Muscle layer of duodenum (tissue), 2 donors: ENCODE results near the gene ACLY.

Source experiments
- H3K27ac ChIP-seq: one replicate; pipeline ENCODE4 v1.7.0; 2013; ENCODE audit warnings: mild to moderate bottlenecking, low read length
- H3K27me3 ChIP-seq: one replicate; pipeline ENCODE4 v1.7.0; 2013; ENCODE audit warnings: low read depth, mild to moderate bottlenecking, control low read depth, low read length
- H3K36me3 ChIP-seq, 2 donors: one replicate each; pipeline ENCODE4 v1.7.0; 2013; ENCODE audit warnings: low read length in 2 of 2, control low read depth in 1 of 2, mild to moderate bottlenecking in 1 of 2; ENCODE audit not compliant: insufficient read depth in 2 of 2, control insufficient read depth in 1 of 2
- H3K4me1 ChIP-seq, 2 donors: one replicate each; pipeline ENCODE4 v1.7.0; 2013; ENCODE audit warnings: low read length in 2 of 2, mild to moderate bottlenecking in 2 of 2, control low read depth in 1 of 2, moderate library complexity in 1 of 2; ENCODE audit not compliant: insufficient read depth in 2 of 2, control insufficient read depth in 1 of 2
- H3K4me3 ChIP-seq, 2 donors: one replicate each; pipeline ENCODE4 v1.7.0; 2013; ENCODE audit warnings: low read length in 2 of 2, low read depth in 1 of 2, mild to moderate bottlenecking in 1 of 2
- H3K9me3 ChIP-seq, 2 donors: one replicate each; pipeline ENCODE4 v1.7.0; 2013; ENCODE audit warnings: low read length in 2 of 2, control low read depth in 1 of 2, mild to moderate bottlenecking in 1 of 2; ENCODE audit not compliant: control insufficient read depth in 1 of 2
- donor health status: healthy.

Gene ACLY

GRCh38 chr17:41822216-41823140 is 96.3 kb downstream of the ACLY start:
- no peak overlapping the region for H3K4me3 ChIP-seq
- peaks cover 0 to 27% of the 10 kb centered on the region in 2 donors for H3K36me3 ChIP-seq
- H3K9me3 ChIP-seq, result no peaks in the 10 kb centered on the region
- H3K27me3 ChIP-seq, result no peaks in the 10 kb centered on the region
- no peak overlapping the region for H3K27ac ChIP-seq
- H3K4me1 ChIP-seq, result no peaks in the 10 kb centered on the region

- H3K36me3 ChIP-seq, result peaks cover 0 to 24% of the 10 kb centered on the region in 2 donors
- no peaks in the 10 kb centered on the region for H3K4me1 ChIP-seq
- H3K9me3 ChIP-seq, result no peaks in the 10 kb centered on the region
- H3K27ac ChIP-seq, result no peak overlapping the region
- no peak overlapping the region for H3K4me3 ChIP-seq
- H3K27me3 ChIP-seq, result no peaks in the 10 kb centered on the region
Measured at GRCh38 chr17:41821776-41822175, 97.0 kb downstream of the ACLY start.

GRCh38 chr17:41818024-41818423 is 100.7 kb downstream of the ACLY start:
- Histone ChIP-seq H3K36me3 (peaks cover 0 to 6% of the 10 kb centered on the region in 2 donors), H3K4me1 (peaks cover 0 to 8% of the 10 kb centered on the region in 2 donors), H3K27me3 (peaks cover 4% of the 10 kb centered on the region), H3K4me3 (no peak overlapping the region), H3K27ac (no peak overlapping the region), H3K9me3 (no peaks in the 10 kb centered on the region)
